ENCODE results near the gene CD300LF. TPM values are rescaled to one million over a fixed set of nuclear protein-coding genes. Genes with fewer than 3 reads are reported as not detected.

Gene CD300LF
- total RNA-seq, 1 donor from 2014 or later, result not detected

GRCh38 chr17:74738051-74738996, 25.6 kb upstream of the CD300LF start:
- Mint-ChIP-seq H3K9me3 (no peaks in the 10 kb centered on the region), H3K27me3 (ENCODE audit: low read depth) (peaks cover 42% of the 10 kb centered on the region), H3K27ac (ENCODE audit: unreplicated experiment) (no peak overlapping the region), H3K36me3 (ENCODE audit: low read depth) (no peaks in the 10 kb centered on the region), H3K4me1 (peaks cover 28% of the 10 kb centered on the region), H3K4me3 (no peak overlapping the region)
- no peak for DNase-seq (ENCODE audit: low read depth, low spot score)
- no peak for TF ChIP-seq CTCF (conservative IDR thresholded peaks at IDR 0.05)

- Mint-ChIP-seq H3K4me3 (peak overlapping the region; percentile 31), H3K9me3 (no peaks in the 10 kb centered on the region), H3K36me3 (ENCODE audit: low read depth) (no peaks in the 10 kb centered on the region), H3K27ac (ENCODE audit: unreplicated experiment) (no peak overlapping the region), H3K27me3 (ENCODE audit: low read depth) (peaks cover 37% of the 10 kb centered on the region), H3K4me1 (peaks cover 24% of the 10 kb centered on the region)
- DNase-seq (ENCODE audit: low read depth, low spot score), result no peak
- TF ChIP-seq CTCF (conservative IDR thresholded peaks at IDR 0.05), result peak; percentile 55
Measured at GRCh38 chr17:74737299-74738050, 24.8 kb upstream of the CD300LF start.

GRCh38 chr17:74736513-74737298, 24.0 kb upstream of the CD300LF start, which contains the start of gene RAB37:
Gene RAB37 (plus strand): TSS chr17:74737256. CDS start chr17:74737273, 17 bp downstream.
- H3K27ac Mint-ChIP-seq (ENCODE audit: unreplicated experiment), result no peak within 1 kb of the TSS
- DNase-seq (ENCODE audit: low read depth, low spot score), result no peak
- H3K4me3 Mint-ChIP-seq, result peak within 1 kb of the TSS; percentile 62
- peak; percentile 47 for TF ChIP-seq CTCF (conservative IDR thresholded peaks at IDR 0.05)
- H3K9me3 Mint-ChIP-seq, result no peaks in the 10 kb centered on the region
- H3K4me1 Mint-ChIP-seq, result peaks cover 18% of the 10 kb centered on the region
- peaks cover 37% of the 10 kb centered on the region for H3K27me3 Mint-ChIP-seq (ENCODE audit: low read depth)
- H3K36me3 Mint-ChIP-seq (ENCODE audit: low read depth), result no peaks in the 10 kb centered on the region

GRCh38 chr17:74734256-74734655, 21.5 kb upstream of the CD300LF start:
- H3K4me1 Mint-ChIP-seq, result peaks cover 16% of the 10 kb centered on the region
- H3K36me3 Mint-ChIP-seq (ENCODE audit: low read depth), result no peaks in the 10 kb centered on the region
- no peak for DNase-seq (ENCODE audit: low read depth, low spot score)
- peaks cover 22% of the 10 kb centered on the region for H3K27me3 Mint-ChIP-seq (ENCODE audit: low read depth)
- H3K4me3 Mint-ChIP-seq, result no peak overlapping the region
- TF ChIP-seq CTCF (conservative IDR thresholded peaks at IDR 0.05), result no peak
- H3K27ac Mint-ChIP-seq (ENCODE audit: unreplicated experiment), result no peak overlapping the region
- no peaks in the 10 kb centered on the region for H3K9me3 Mint-ChIP-seq

Measured in neural crest cell (in vitro differentiated cells).